HG03378 (cell line): ENCODE data around the gene S100P.
"Not testable (repeated sequence)": the region's sequence is repeated elsewhere in the genome, so short reads cannot be mapped to it uniquely, and the experiment has no call there.

Experiments
- ATAC-seq: cut with Tn5 transposase; IDR thresholded peaks from one replicate; pipeline ENCODE4 v1.9.1; 2021; ENCODE audit warnings: mild to moderate bottlenecking, moderate library complexity; ENCODE audit not compliant: unreplicated experiment

S100P gene

DNA sequence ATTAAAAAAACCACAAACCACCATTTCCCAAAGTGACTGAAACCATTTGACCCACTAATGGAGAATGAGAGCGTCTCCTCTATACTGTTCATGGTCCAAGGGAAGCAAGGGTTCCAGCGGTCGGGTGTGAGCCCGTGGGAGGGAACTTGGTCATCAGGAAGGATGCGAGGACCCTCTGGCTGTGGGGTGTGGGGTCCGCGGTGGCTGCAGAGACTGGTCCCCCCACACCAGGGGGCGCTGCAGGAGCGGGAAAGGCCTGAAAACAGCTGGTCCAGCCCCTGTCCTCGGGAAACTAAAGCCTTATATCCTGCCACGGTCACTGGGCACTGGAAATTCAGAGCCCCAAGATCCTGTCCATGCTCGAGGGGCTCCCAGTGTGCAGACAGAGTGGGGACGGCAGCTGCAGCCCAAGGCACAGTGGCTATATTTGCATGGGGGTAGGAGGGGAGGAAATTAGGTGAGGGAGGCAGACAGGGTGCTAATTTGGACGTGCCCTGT is 26.6 kb downstream of the S100P start:
- no peak for ATAC-seq

DNA sequence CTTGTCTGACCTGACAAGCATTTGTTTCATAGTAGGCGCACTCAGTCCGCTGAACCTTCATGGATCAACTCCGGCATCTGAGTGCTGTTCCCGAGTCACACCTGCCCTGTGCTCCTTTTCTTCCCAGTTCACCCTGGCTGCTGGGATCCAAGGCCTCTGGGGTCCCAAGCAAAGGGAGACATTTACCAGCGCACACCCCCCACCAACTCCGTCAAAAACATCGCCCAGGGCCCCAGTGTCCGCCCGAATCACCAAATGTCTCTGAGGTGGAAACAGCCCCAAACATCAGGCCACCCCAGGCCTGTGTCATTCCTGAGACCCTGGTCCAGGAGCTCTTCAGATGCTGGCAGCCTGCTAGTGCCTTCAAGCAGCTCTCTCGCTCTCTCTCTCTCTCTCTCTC is 27.4 kb downstream of the S100P start:
- ATAC-seq, result no peak

DNA sequence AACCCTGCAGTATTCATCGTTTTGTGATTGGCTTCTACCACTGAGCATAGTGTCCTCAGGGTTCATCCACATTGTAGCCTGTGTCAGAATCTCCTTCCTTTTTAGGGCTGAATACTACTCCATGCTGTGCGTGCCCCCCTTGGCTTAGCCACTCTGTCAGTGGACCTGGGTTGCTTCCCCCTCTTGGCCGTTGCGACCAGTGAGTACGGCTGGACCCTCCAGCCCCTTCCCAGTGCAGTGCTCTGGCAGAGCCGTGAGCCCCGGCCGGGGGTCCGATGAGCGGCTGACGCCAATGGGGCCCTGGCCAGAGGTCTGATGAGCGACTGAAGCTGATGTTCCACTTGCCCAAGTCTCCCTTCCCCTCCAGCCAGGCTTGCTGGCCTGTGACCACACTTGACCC is 29.2 kb downstream of the S100P start:
- no peak for ATAC-seq

DNA sequence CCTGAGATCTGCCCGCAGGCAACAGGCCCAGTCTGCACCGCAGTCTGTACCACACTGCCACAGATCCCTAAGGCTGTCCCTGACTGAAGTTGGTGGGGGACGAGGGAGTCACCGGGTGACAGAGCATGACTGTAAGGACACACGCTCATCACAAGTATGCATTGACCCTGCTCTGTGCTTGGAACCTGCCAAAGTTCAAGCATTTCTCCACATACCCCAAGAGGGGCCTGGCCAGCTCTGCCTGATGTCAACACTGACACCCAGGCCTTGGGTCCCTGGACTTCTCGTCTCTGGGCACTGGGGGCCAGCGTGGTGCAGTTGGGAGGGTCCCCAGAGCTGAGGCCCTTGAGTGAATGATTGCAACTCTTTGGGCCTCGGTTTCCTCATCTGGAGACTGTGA is 30.2 kb downstream of the S100P start:
- no peak for ATAC-seq

DNA sequence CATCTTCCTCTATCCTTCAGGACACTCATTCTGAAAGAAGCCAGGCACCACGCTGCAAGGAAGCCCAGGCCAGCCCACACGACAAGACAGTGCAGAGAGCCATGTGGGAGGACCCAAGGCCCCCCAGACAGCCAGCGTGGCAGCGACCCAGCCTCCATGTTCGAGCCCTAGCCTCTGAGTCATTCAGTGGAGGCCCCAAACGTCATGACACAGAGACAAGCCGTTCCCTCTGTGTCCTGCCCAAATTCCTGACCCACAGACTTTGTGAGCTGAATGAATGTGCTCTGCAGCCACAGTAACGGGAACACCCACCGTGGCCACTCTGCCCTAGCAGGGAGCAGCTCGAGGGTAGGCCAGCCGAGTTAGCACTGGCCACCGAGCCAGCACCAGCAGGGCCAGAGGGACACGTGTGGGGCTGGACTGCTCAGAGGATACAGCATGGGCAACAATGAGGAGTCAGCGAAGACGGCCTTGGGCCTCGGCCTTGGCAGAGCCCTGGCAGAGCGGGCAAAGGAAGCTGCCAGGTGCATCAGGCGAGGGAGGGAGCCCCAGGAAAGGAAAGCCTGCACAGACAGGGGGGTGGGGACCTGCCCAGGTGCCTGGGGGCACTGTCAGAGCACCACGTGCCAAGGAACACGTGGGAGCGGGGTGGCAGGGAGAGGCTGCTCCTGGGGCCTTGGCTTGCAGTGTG is 30.9 kb downstream of the S100P start:
- no peak for ATAC-seq

DNA sequence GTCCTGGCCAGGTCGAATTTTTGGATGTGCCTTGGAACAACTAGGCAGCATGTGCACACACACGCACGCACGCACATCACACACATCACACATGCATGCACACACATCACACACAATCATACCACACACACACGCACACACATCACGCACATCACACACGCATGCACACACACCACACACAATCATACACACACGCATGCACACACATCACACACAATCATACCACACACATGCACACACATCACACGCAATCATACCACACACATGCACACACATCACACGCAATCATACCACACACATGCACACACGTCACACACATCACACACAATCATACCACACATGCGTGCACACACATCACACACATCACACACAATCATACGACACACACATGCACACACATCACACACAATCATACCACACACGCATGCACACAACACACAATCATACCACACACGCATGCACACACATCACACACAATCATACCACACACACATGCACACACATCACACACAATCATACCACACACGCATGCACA is 31.8 kb downstream of the S100P start:
- ATAC-seq, result not testable (repeated sequence)

DNA sequence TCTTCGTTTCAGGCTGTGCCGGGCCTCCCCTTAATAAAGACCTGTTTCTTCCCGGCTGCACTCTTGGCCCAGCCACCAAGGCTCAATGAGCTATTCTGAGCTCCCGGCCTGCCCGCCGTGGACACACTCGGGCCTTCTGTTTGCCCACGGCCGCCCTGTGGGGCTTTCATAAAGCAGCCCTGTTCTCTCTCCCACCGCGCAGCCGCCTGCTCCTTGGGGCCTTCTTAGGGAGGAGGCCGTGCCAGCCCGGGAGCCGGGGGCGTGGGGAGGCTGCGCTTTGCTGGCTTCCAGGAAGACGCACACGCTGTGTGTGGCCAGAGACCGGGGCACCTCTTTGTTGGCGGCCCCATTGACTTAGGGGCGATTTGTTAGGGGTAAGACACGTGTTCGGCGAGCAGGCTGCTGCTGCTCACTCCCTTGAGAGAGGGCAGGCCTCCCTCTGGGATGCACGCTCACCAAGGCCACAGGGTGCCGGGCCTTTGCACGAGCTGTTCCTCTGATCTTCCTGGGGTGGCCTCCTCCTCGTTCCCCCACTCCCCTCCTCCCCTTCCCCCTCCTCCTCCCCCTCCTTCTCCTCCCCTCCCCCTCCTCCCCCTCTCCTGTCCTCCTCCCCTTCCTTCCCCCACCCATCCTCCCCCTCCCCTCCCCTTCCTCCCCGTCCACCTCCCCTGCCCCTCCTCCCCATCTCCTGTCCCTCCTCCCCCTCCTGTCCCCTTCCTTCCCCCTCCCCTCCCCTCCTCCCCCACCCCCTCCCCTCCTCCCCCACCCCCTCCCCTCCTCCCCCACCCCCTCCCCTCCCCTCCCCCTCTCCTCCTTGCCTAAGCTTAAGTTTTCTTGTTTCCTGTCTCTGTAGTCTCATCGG is 33.6 kb downstream of the S100P start:
- no peak for ATAC-seq

DNA sequence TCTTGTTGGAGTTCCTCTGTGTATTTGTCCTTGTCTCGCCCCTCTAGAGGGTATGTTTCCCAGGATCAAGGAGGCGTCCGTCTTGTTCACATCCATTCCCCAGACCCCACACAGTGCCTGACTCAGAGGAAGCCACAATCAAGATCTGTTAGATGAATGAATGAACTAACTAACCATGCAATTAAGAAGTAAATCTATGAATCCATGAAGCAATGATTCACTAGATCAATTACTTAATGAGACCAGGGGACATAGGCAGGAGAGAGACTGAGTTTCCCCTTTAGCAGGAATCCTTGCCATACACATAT is 34.2 kb downstream of the S100P start:
- no peak for ATAC-seq

DNA sequence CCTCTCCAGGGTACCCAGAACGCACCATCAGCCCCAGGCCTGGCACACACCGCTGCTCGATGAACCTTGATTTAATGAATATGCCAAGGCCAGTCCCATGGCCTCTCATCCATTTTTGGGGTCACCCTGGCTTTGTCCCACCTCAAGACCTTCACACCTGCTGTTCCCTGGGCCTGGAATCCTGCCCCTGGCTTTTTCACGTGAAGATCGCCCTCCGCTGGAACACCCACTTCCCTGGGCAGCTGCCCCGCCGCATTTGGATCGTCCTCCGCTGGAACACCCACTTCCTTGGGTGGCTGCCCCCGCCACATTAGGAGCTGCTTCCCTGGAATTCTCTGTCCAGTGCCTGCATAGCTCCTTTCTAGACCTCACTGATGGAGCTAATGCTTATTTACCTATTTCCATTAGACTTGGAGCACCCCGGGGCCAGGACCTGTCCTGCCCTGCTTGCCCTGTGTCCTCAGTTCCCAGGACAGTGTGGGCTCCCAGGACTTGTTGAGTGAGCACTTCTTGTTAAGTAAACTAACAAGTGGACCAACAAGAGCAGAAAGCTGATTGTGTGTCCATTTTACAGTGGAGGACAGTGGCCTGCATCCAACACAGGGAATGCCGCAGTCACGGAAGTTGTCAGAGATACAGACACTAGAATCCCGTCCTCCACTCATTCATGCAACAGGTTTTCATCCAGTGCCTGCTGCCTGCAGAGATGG is 34.8 kb downstream of the S100P start:
- no peak for ATAC-seq

DNA sequence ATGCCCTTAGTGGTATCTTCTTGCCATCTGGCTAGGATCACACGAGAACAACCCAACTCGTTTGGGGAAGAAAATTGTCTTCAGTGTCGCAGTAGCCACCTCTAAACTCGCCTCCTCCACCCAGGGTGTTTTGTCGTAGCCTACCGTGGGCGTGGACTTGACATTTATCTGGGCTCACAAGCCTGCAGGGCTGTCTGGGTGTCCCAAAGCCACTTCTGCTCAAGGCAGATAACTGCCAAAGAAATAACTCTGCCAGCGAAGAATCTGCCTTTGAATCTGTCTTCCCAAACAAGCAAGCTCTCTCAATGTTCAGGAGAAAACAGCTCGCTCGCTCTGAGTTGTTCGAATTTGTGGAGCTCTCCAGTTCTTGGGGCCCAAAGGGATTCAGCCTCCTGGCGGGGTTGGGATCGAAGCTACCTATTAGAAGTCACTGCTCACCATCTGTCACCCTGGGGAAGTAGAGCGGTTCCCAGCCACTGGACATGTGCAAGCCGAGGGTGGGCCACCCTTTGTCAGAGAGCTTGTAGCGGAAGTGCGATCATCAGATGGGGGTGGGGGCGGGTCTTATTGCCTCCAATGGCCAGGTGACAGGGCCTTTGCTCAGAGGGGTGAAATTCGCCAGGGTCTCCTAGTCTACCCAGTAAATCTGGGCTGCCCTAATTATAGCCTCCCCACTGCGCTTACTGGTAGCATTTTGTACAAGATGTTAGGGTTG is 37.1 kb downstream of the S100P start:
- ATAC-seq, result no peak

DNA sequence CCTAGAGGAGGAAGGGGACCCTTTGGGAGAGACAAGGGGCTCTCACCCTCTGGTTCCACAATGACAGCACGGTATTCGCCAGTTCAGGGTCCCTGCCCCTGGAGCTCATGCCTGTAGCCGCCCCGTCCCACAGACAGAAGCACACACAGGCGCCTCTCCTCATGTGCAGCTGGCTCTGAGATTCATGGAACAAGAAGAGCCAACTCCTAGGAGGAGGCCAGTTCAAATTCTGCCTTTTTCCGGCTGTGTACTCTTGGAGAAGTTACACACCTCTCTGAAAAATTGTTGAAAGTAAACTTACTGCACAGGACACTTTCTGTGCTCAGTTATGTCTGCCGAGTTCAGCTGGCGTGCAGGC is 37.6 kb downstream of the S100P start:
- ATAC-seq, result no peak

DNA sequence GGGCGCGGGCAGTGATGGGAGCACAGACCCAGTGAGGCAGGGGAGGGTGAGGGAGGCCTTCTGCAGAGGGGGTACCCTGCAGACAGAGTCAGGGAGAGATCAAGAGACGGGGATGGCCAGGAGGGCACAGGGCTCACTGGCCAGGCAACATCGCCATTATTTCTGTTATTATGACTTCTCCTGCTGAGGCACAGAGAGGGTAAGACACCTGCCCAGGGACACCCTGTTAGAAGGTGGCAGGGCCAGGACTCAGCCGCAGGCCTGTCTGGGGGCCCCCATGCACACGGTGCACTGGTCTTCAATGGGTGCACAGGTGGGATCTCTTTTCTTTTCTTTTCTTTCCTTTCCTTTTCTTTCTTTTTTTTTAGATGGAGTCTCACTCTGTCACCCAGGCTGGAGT is 38.1 kb downstream of the S100P start:
- ATAC-seq, result no peak

DNA sequence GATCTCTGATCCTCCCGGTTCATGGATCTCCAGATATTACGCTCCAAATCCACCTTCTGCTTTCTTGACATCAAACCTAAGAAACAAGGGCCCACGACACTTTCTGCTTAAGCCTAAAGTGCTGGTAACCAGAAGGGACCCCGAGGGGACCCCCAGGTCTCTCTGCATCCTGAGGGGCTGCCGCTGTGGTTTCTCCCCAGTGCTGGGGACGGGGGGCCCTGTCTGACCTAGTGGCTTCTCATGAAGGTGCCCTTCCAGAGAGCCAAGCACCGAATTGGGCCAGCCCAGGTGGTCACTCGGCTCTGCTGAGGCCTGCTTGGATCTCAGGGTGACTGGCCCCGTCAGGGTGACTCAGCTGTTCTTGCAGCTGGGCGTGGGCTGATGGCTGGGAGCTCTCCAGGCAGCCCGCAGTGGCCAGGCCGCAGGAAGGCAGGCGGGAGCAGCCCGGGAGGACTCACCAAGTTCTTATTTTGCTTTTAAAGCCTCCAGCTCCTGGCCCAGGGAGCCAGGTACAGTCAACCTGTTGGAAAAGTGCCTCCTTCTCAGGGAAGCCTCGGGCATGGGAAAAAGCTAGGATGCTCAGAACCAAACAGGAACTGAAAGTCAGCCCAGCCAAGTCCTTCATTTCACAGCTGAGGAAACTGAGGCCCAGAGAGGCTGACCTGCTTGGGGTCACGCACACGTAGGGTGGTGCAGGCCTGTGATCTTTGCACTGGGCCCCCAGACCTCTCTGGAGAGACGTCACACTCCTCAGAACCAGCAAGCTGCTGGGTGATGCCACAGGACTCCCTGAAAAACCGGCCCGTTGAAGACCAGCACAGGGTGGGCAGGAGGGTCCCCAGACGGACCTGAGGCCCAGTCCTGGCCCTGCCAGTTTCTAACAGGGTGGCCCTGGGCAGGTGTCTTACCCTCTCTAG is 39.0 kb downstream of the S100P start:
- no peak for ATAC-seq

DNA sequence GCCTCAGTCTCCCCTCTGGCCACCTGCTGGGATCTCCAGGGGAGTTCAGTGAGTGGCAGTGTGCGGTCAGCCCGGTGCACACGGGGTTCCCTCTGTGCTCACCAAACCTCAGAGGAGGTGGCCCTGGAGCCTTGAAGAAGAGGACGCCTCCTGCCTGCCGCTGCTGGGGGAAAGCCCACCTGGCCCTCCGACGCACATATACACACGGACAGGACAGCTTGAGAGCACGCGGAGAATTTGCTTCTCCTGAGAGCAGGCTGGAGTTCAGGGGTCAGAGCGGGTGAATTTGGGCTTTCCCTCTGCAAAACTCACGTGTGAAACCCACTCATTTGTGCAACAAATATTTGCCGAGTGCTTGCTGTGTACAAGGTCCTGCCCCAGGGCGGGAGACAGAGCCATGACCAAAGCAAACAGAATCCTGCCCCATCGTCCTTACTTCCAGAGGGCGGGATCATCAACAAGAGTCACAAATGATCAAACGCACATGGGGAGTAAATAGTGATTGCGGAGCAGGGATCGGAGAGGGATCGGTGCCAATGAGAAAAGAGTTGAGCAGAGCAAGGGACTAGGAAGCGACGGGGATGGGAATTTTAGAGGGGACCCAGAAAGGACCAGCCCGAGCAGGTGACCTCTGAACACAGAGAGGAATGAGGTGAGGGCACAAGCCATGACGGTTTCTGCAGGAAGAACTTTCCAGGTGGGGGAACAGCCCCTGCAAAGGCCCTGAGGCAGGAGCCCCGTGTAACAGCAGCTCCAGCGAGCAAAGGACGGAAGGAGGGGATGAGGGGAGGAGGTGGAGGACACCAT is 39.9 kb downstream of the S100P start:
- no peak for ATAC-seq

DNA sequence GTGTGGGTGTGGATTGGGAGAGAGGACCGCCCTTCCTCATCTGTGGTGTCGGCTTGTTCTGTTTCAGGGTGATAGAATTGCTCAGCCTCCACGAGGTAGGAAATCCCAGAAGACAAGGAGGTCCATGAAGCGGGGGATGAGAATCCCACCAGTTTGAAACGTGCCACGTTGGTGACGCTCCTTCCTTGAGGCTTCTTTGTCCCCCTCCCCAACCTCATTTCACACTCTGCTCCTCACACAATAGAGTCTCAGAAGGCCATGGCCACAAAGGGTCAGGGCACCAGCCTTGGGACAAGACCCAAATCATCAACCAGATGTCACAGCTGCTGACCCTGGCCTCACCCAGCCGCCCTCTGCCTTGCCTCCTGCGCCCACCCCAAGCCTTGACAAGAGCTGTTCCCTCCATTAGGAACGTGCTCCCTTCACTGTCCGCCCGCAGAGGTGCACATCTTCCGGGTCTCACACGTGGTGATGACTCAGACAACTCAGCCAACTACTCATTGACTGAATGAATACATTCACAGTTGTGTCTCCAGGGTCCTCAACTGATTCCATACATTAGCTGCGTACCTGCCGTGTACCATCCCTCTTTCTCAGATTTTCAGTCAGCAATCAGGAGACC is 40.6 kb downstream of the S100P start:
- no peak for ATAC-seq

DNA sequence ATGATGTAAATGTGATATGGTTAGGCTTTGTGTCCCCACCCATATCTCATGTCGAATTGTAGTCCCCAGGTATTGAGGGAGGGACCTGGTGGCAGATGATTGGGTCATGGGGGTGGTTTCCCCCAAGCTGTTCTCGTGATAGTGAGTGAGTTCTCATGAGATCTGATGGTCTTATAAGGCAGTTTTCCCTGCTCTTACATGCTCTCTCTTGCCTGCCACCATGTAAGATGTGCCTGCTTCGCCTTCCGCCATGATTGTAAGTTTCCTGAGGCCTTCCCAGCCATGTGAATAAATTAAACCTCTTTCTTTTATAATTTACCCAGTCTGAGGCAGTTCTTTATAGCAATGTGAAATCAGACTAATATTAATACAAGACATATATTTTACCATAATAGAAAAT is 46.2 kb downstream of the S100P start:
- ATAC-seq, result no peak

DNA sequence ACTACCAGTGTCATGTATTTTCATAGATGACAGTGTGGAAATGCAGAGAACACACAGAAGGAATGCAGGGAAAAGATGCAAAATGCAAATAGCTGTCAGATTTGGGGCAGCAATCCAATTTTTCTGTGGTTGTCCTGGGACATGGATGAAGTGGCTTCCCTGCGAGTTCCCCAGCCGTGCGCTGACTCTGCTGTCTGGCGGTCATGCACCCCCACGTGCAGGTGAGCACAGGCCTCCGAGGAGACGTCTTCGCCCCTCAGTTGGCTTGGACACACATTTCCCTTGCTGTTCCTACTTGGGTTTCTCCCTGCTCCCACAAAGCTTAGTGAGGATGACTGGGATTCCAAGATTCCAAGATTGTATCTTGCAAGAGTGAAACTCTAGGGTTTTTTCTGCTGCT is 46.7 kb downstream of the S100P start:
- no peak for ATAC-seq

DNA sequence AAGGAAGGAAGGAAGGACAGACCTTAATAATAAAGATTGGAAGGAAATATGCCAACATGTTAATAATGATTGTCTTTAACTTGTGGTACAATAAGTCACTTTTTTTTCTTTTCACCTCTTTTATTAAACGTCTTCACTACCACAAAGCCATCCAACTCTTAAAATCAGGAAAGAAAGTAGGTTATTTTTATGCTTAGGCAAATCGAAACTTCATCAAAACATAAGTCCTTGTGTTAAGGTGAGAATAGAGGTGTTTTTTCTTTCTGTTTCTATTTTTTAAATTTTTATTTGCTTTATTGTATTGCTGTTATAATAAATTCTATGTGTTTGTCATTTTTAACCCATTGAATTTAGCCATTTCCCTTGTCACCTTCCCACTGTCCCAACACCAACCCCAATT is 48.8 kb downstream of the S100P start:
- ATAC-seq, result no peak

DNA sequence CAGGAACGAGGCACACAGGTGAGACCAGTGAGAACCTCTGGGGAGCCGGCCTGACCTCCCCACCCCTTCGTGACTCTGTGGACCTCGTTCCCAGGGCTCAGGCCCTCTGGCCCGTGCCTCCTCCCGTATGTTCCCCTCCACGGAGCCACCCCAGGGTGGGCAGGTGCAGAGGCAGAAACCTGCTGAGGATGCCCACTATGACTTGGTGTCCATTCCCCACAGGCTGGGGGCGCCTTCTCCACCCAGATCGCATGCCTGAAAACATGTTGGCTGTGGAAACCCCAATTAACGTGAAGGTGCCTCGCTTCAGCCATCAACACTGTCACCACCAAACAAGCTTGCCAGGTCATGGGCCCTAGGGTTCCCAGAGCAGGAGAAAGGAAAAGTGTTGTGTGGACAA is 49.3 kb downstream of the S100P start:
- no peak for ATAC-seq
